Mesendoderm (in vitro differentiated cells): ENCODE measurements around the gene CFAP53.

Source experiments
- DNase-seq: peaks from one replicate; pipeline ENCODE4 v3.0.0; 2013
- H2AK5ac ChIP-seq: 2 replicates; pipeline ENCODE4 v1.6.1; 2013; ENCODE audit warnings: low read length, inconsistent platforms
- H2BK120ac ChIP-seq: 2 replicates; pipeline ENCODE4 v1.6.1; 2013; ENCODE audit warnings: low read depth, mild to moderate bottlenecking, low read length, moderate library complexity, mixed read lengths
- H2BK15ac ChIP-seq: replicated peaks from 2 replicates; pipeline ENCODE4 v1.6.1; 2013; ENCODE audit warnings: low read depth, mild to moderate bottlenecking, moderate library complexity
- H2BK5ac ChIP-seq: 2 replicates; pipeline ENCODE4 v1.6.1; 2013; ENCODE audit warnings: low read length, inconsistent platforms
- H3K18ac ChIP-seq: 2 replicates; pipeline ENCODE4 v1.6.1; 2013; ENCODE audit warnings: mild to moderate bottlenecking, low read length, mixed read lengths
- H3K23ac ChIP-seq: one replicate; pipeline ENCODE4 v1.6.1; 2013; ENCODE audit warnings: low read length
- H3K27ac ChIP-seq: 2 replicates; pipeline ENCODE4 v1.5.1; 2013; ENCODE audit warnings: low read depth, mild to moderate bottlenecking, inconsistent platforms, low read length, moderate library complexity
- H3K27me3 ChIP-seq: 2 replicates; pipeline ENCODE4 v1.6.1; 2013; ENCODE audit warnings: low read length, control low read depth, mild to moderate bottlenecking, inconsistent platforms; ENCODE audit not compliant: insufficient read depth, poor library complexity
- H3K36me3 ChIP-seq: 2 replicates; pipeline ENCODE4 v1.6.1; 2013; ENCODE audit warnings: low read length, inconsistent platforms; ENCODE audit not compliant: control insufficient read depth, insufficient read depth
- H3K4ac ChIP-seq: one replicate; pipeline ENCODE4 v1.6.1; 2013; ENCODE audit warnings: low read depth, mild to moderate bottlenecking, low read length, moderate library complexity
- H3K4me1 ChIP-seq: 2 replicates; pipeline ENCODE4 v1.6.1; 2013; ENCODE audit warnings: low read depth, low read length, inconsistent platforms; ENCODE audit not compliant: control insufficient read depth
- H3K4me2 ChIP-seq: 2 replicates; pipeline ENCODE4 v1.6.1; 2013; ENCODE audit warnings: low read length
- H3K4me3 ChIP-seq: 2 replicates; pipeline ENCODE4 v1.5.1; 2013; ENCODE audit warnings: mild to moderate bottlenecking, low read length
- H3K56ac ChIP-seq: one replicate; pipeline ENCODE4 v1.6.1; 2013; ENCODE audit warnings: low read length
- H3K79me1 ChIP-seq: 2 replicates; pipeline ENCODE4 v1.6.1; 2013; ENCODE audit warnings: low read length, inconsistent platforms
- H3K79me2 ChIP-seq: 2 replicates; pipeline ENCODE4 v1.6.1; 2013; ENCODE audit warnings: mild to moderate bottlenecking, low read length; ENCODE audit not compliant: control insufficient read depth, insufficient read depth
- H3K9ac ChIP-seq: 2 replicates; pipeline ENCODE4 v1.6.1; 2013; ENCODE audit warnings: low read length, inconsistent platforms
- H4K5ac ChIP-seq: one replicate; pipeline ENCODE4 v1.6.1; 2013; ENCODE audit warnings: low read length
- H4K8ac ChIP-seq: one replicate; pipeline ENCODE4 v1.6.1; 2013; ENCODE audit warnings: low read depth, mild to moderate bottlenecking, control low read depth, low read length, moderate library complexity
- WGBS: extraction: QIAGEN DNeasy Blood & Tissue Kit; methylation state at CpG from one replicate; pipeline ENCODE4 v1.1.7; 2013; ENCODE audit warnings: low lambda C conversion rate, missing lambda C conversion rate; ENCODE audit not compliant: insufficient coverage; ENCODE audit errors: extremely low coverage; 5-methylcytosine and 5-hydroxymethylcytosine counted together

The CFAP53 gene

DNA sequence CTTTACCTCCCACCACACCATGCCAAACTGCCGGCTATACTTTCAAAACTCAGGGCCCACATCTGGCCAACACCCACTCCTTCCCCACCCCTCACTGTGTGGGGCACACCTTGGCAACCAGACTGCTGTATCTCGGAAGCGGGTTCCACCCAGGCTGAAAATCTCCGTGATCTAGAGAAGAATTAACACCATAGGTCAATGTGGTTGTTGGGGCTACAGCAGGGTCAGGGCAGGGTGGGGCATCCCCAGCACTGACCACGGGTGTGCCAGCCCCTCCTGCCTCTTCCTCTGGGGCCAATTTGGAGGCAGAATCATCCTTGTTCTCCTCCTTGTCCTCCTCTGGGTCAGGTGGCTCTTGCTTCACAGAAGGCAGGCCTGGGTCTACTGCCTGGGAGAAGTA is 6.3 kb upstream of the CFAP53 start:
- no peak overlapping the region for H4K5ac ChIP-seq
- H2BK5ac ChIP-seq: no peak overlapping the region
- no CpG with 5 or more reads among the region's 5 CpGs for WGBS
- H3K27me3 ChIP-seq: no peaks in the 10 kb centered on the region
- no peak overlapping the region for H3K4me3 ChIP-seq
- no peaks in the 10 kb centered on the region for H3K79me2 ChIP-seq
- no peak overlapping the region for H3K27ac ChIP-seq
- H3K4ac ChIP-seq: no peak overlapping the region
- H2BK15ac ChIP-seq: no peak overlapping the region
- no peak overlapping the region for H3K56ac ChIP-seq
- no peaks in the 10 kb centered on the region for H3K4me1 ChIP-seq
- H3K36me3 ChIP-seq: peaks cover 37% of the 10 kb centered on the region
- H2AK5ac ChIP-seq: no peak overlapping the region
- no peak for DNase-seq
- no peak overlapping the region for H3K9ac ChIP-seq
- no peak overlapping the region for H4K8ac ChIP-seq
- no peak overlapping the region for H3K23ac ChIP-seq
- H2BK120ac ChIP-seq: no peak overlapping the region
- no peaks in the 10 kb centered on the region for H3K79me1 ChIP-seq
- no peak overlapping the region for H3K18ac ChIP-seq
- no peak overlapping the region for H3K4me2 ChIP-seq

DNA sequence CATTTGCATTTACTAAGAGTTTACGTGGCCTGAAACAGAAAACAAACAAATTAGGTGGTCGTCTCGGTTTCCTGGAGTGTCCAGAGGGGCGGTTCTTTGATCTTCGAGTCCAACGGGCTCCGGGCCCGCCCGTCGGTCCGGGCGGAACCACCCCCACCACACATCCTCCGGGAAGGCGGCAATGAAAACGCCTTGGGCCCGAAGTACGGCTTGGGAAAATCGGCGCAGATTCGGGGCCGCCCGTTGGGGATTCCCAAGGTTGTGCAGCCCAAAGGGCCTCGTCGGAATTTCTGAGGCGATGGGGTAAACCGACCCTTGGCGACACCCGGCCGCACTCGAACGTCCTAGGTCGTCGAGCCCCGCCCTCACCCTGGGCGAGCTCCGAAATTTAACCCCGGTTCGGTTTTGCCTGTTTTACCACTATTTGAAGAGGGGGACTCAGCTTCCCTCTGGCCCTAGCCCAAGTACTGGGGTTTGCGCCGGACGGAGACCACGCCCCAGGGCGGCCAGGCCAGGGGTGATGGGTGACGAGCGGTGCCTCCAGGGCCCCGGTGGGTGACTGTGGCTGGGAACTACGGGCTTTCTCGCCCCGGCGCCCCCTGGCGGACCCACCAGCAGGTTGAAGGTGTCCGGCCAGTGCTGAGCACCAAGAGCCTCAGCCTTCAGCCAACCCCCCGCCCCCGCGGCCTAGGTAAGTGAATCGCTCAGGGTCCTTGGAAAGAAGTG is 1.9 kb upstream of the CFAP53 start:
- Histone ChIP-seq H2BK15ac (no peak overlapping the region), H3K4me1 (peaks cover 2% of the 10 kb centered on the region), H3K18ac (no peak overlapping the region), H4K8ac (no peak overlapping the region), H2AK5ac (no peak overlapping the region), H4K5ac (no peak overlapping the region), H3K56ac (peak overlapping the region; percentile 54), H3K79me2 (no peaks in the 10 kb centered on the region), H3K36me3 (peaks cover 14% of the 10 kb centered on the region), H3K27me3 (no peaks in the 10 kb centered on the region), H3K23ac (no peak overlapping the region), H2BK120ac (no peak overlapping the region), H3K4ac (no peak overlapping the region), H2BK5ac (no peak overlapping the region), H3K4me2 (peak overlapping the region; percentile 30), H3K79me1 (no peaks in the 10 kb centered on the region), H3K9ac (peak overlapping the region; percentile 56), H3K4me3 (peak overlapping the region; percentile 16), H3K27ac (no peak overlapping the region)
- DNase-seq: peak; percentile 87
- WGBS: no CpG with 5 or more reads among the region's 56 CpGs

DNA sequence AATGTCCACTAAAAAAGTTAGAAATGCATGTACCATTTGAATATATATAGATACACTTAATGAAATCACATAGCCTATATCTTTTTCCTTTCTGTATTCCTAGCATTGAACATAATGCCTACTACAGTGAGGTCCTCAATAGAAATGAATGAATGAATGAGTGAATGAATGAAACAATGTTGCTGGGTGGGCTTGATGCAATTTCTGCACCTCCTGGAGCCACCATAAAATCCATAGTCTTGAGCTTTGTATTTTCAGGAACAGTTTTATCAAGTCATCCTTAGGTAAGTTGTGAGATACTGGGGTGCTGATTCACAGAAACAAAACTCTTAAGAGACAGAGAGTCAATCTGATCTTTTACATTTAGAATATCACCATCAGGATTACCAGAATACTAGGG is 3.3 kb downstream of the CFAP53 start:
- Histone ChIP-seq H2BK120ac (no peak overlapping the region), H3K9ac (no peak overlapping the region), H3K27me3 (no peaks in the 10 kb centered on the region), H3K79me2 (no peaks in the 10 kb centered on the region), H2AK5ac (no peak overlapping the region), H3K4me2 (no peak overlapping the region), H3K23ac (no peak overlapping the region), H4K5ac (no peak overlapping the region), H3K79me1 (no peaks in the 10 kb centered on the region), H3K4me3 (no peak overlapping the region), H3K27ac (no peak overlapping the region), H3K36me3 (peaks cover 1% of the 10 kb centered on the region), H3K4ac (no peak overlapping the region), H4K8ac (no peak overlapping the region), H2BK5ac (no peak overlapping the region), H3K4me1 (peaks cover 2% of the 10 kb centered on the region), H2BK15ac (no peak overlapping the region), H3K56ac (no peak overlapping the region), H3K18ac (no peak overlapping the region)
- no peak for DNase-seq

DNA sequence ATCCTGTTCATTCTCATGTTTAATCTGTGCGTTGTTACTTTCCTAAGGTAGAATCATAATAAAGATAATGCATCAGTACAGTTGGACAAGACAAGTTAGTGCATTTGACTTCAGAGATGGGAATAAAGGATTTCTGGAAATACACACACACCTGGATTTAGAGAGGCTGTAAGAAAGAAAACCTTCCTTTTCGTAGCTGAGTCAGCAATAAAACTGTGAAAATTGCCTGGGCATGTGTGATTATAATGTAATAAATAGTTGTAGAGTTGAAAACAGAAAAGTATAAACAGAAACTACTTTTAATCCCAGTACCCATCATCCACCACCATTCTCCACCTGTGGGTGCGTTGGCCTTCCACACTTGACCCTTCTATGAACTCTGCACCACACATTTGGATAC is 15.4 kb downstream of the CFAP53 start:
- Histone ChIP-seq H3K9ac (no peak overlapping the region), H4K8ac (no peak overlapping the region), H3K27me3 (no peaks in the 10 kb centered on the region), H2BK5ac (no peak overlapping the region), H3K18ac (no peak overlapping the region), H3K79me2 (no peaks in the 10 kb centered on the region), H2BK120ac (no peak overlapping the region), H2BK15ac (no peak overlapping the region), H4K5ac (no peak overlapping the region), H3K27ac (no peak overlapping the region), H3K4me3 (no peak overlapping the region), H3K4ac (no peak overlapping the region), H3K23ac (no peak overlapping the region), H3K4me2 (no peak overlapping the region), H2AK5ac (no peak overlapping the region), H3K4me1 (no peaks in the 10 kb centered on the region), H3K79me1 (no peaks in the 10 kb centered on the region), H3K36me3 (no peaks in the 10 kb centered on the region), H3K56ac (no peak overlapping the region)
- no peak for DNase-seq
- WGBS: no CpG with 5 or more reads among the region's 3 CpGs

DNA sequence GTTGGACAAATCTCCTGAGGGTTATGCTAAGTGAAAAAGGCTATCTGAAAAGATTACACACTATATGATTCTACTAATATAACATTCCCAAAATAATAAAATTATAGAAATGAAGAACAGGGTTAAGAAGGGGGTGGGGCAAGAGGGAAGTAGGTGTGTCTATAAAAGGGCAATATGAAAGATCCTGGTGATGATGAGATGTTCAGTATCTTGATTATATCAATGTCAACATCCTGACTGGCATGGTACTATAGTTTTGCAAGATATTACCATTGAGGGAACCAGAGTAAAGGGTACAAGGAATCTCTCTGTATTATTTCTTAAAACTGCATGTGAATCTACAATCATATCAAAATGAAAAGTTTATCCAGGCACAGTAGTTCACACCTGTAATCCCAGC is 16.7 kb downstream of the CFAP53 start:
- Histone ChIP-seq H3K27me3 (no peaks in the 10 kb centered on the region), H3K27ac (no peak overlapping the region), H3K23ac (no peak overlapping the region)

DNA sequence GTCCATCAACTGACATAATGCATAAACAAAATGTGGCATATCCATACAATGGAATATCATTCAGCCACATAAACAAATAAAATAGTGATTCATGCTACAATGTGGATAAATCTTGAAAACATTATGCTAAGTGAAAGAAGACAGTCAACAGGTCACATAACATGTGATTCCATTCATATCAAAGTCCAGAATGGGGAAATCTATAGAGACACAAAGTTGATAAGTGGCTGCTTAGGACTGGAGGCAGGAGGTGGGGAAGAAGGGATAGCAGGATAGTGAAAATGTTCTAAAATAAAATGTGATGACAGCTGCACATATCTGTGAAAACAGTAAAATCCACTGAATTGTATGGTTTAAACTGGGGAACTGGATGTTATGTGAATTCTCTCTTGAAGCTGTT is 18.7 kb downstream of the CFAP53 start:
- H3K4me1 ChIP-seq: no peaks in the 10 kb centered on the region
- no peaks in the 10 kb centered on the region for H3K79me2 ChIP-seq
- H3K4me2 ChIP-seq: no peak overlapping the region
- H4K5ac ChIP-seq: no peak overlapping the region
- no peaks in the 10 kb centered on the region for H3K27me3 ChIP-seq
- no peak overlapping the region for H2AK5ac ChIP-seq
- H3K79me1 ChIP-seq: no peaks in the 10 kb centered on the region
- no peak overlapping the region for H2BK120ac ChIP-seq
- H3K4me3 ChIP-seq: no peak overlapping the region
- H3K18ac ChIP-seq: no peak overlapping the region
- H3K4ac ChIP-seq: no peak overlapping the region
- H2BK5ac ChIP-seq: no peak overlapping the region
- no peak overlapping the region for H3K56ac ChIP-seq
- H4K8ac ChIP-seq: no peak overlapping the region
- no peaks in the 10 kb centered on the region for H3K36me3 ChIP-seq
- no peak overlapping the region for H2BK15ac ChIP-seq
- DNase-seq: no peak
- no peak overlapping the region for H3K27ac ChIP-seq
- no peak overlapping the region for H3K23ac ChIP-seq
- H3K9ac ChIP-seq: no peak overlapping the region

More for the DNA sequence above, 16.7 kb downstream of the CFAP53 start:
- H4K8ac ChIP-seq: no peak overlapping the region
- no peak for DNase-seq
- H3K4me2 ChIP-seq: no peak overlapping the region
- H3K4me1 ChIP-seq: no peaks in the 10 kb centered on the region
- no peak overlapping the region for H2AK5ac ChIP-seq
- no peak overlapping the region for H3K56ac ChIP-seq
- H3K36me3 ChIP-seq: no peaks in the 10 kb centered on the region
- H2BK120ac ChIP-seq: no peak overlapping the region
- H3K9ac ChIP-seq: no peak overlapping the region
- no peak overlapping the region for H3K18ac ChIP-seq
- H3K79me1 ChIP-seq: no peaks in the 10 kb centered on the region
- no peak overlapping the region for H3K4me3 ChIP-seq
- H2BK5ac ChIP-seq: no peak overlapping the region
- no peak overlapping the region for H2BK15ac ChIP-seq
- no peaks in the 10 kb centered on the region for H3K79me2 ChIP-seq
- no peak overlapping the region for H4K5ac ChIP-seq
- H3K4ac ChIP-seq: no peak overlapping the region
